ENCODE measurements around the gene TCL1A. TPM values are rescaled to one million over a fixed set of nuclear protein-coding genes. Genes with fewer than 3 reads are reported as not detected.
A peak's percentile ranks its signal among the peaks of the same experiment; 100 is the strongest.

Gene TCL1A
- total RNA-seq, 1 donor from 2014 or later = not detected

- intact Hi-C loops (cut with DNase I) = no loop called here
- Histone ChIP-seq H3K27ac (no peak overlapping the region), H3K9me3 (no peaks in the 10 kb centered on the region), H3K27me3 (no peaks in the 10 kb centered on the region), H3K4me3 (no peak overlapping the region), H3K4me1 (peaks cover 5% of the 10 kb centered on the region), H3K36me3 (no peaks in the 10 kb centered on the region)
- TF ChIP-seq CTCF (IDR thresholded peaks at IDR 0.05) = no peak
- TF ChIP-seq POLR2AphosphoS5 (IDR thresholded peaks at IDR 0.05; ENCODE audit: insufficient read depth in 1 of 2, low read depth in 1 of 2) = no peak
- TF ChIP-seq POLR2A (IDR thresholded peaks at IDR 0.05) = no peak
- DNase-seq (ENCODE audit: extremely low spot score in 2 of 2) = no peak
These were observed 49.9 kb downstream of the TCL1A start for GRCh38 chr14:95664066-95664465.

DNA sequence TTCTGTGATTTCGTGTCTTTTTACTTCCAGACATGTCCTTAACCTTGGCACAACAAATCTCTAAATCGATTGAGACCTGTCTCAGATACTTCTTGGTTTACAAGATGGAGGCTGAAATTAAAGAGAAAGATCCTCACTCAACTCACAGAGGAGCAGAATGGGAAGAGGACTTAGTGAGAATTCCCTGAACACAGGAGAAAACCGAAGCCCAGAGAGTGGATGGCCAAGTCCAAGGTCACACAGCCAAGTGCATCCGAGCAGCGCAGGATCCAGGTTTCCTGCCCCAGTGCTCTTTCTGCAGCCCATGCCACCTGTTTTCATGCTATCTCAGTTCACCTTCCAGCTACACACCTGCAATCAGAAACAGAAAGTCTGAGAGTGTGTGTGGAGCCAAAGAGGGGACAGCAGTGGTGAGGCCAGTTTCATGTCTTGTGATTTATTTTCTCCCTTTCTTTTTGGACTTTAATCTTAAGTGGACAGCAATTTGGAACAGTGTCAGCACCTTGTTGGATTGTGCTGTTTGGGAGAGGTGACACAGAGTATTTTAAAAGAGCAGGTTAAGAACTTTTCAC, 50.6 kb downstream of the TCL1A start:
- intact Hi-C loops (cut with DNase I) = no loop called here
- TF ChIP-seq CTCF (IDR thresholded peaks at IDR 0.05) = no peak
- TF ChIP-seq POLR2AphosphoS5 (IDR thresholded peaks at IDR 0.05; ENCODE audit: insufficient read depth in 1 of 2, low read depth in 1 of 2) = no peak
- no peak for TF ChIP-seq POLR2A (IDR thresholded peaks at IDR 0.05)
- DNase-seq (ENCODE audit: extremely low spot score in 2 of 2) = no peak
- no peaks in the 10 kb centered on the region for H3K36me3 ChIP-seq
- no peaks in the 10 kb centered on the region for H3K27me3 ChIP-seq
- H3K4me3 ChIP-seq = no peak overlapping the region
- peaks cover 5% of the 10 kb centered on the region for H3K4me1 ChIP-seq
- H3K9me3 ChIP-seq = no peaks in the 10 kb centered on the region
- no peak overlapping the region for H3K27ac ChIP-seq

- Histone ChIP-seq H3K27ac (no peak overlapping the region), H3K4me3 (no peak overlapping the region), H3K9me3 (no peaks in the 10 kb centered on the region), H3K36me3 (no peaks in the 10 kb centered on the region), H3K27me3 (no peaks in the 10 kb centered on the region), H3K4me1 (peaks cover 5% of the 10 kb centered on the region)
- intact Hi-C loops (cut with DNase I) = no loop called here
- TF ChIP-seq POLR2AphosphoS5 (IDR thresholded peaks at IDR 0.05; ENCODE audit: insufficient read depth in 1 of 2, low read depth in 1 of 2) = no peak
- DNase-seq (ENCODE audit: extremely low spot score in 2 of 2) = no peak
These were observed 51.3 kb downstream of the TCL1A start for GRCh38 chr14:95662376-95663186.

- TF ChIP-seq POLR2A (IDR thresholded peaks at IDR 0.05) (no peak), CTCF (IDR thresholded peaks at IDR 0.05) (no peak), POLR2AphosphoS5 (IDR thresholded peaks at IDR 0.05; ENCODE audit: insufficient read depth in 1 of 2, low read depth in 1 of 2) (no peak)
- Histone ChIP-seq H3K36me3 (no peaks in the 10 kb centered on the region), H3K27ac (no peak overlapping the region), H3K4me1 (peaks cover 5% of the 10 kb centered on the region), H3K9me3 (no peaks in the 10 kb centered on the region), H3K27me3 (no peaks in the 10 kb centered on the region), H3K4me3 (peak overlapping the region; percentile 11 to 25)
- no peak for DNase-seq (ENCODE audit: extremely low spot score in 2 of 2)
- intact Hi-C loops (cut with DNase I) = no loop called here
These were observed 53.0 kb downstream of the TCL1A start for GRCh38 chr14:95660651-95661515.

DNA sequence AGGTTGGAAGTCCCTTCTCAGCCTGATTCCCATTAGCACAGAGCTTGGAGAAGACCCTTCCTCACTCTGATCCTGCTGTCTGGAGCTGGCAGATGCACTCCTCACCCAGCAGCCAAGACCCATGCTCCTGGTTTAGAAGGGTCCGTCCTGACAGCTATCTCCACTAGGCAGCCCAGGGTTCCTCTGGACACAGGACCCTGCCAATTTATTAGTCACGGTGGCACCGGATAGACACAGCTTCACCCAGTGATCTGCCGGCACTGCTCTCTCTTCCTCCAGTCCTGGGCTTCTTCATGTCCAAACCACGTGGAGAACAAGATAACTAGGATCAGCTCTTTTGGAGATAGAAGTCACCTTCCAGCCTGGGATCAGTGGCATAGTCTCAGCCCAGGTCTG, 53.9 kb downstream of the TCL1A start:
- TF ChIP-seq POLR2AphosphoS5 (IDR thresholded peaks at IDR 0.05; ENCODE audit: insufficient read depth in 1 of 2, low read depth in 1 of 2) (no peak), CTCF (IDR thresholded peaks at IDR 0.05) (no peak), POLR2A (IDR thresholded peaks at IDR 0.05) (no peak)
- Histone ChIP-seq H3K9me3 (no peaks in the 10 kb centered on the region), H3K36me3 (no peaks in the 10 kb centered on the region), H3K27ac (no peak overlapping the region), H3K27me3 (no peaks in the 10 kb centered on the region), H3K4me1 (peaks cover 5% of the 10 kb centered on the region), H3K4me3 (peak overlapping the region in 1 of 2 donors; percentile 25)
- intact Hi-C loops (cut with DNase I) = no loop called here
- no peak for DNase-seq (ENCODE audit: extremely low spot score in 2 of 2)

All from vagina (tissue), 2 donors.